Muscle of arm (tissue), 14 donors: ENCODE data around the gene ATP5PD. TPM values are rescaled to one million over a fixed set of nuclear protein-coding genes. Genes with fewer than 3 reads are reported as not detected.

Source experiments
- DNase-seq: peaks from one replicate; pipeline ENCODE4 v3.0.0-alpha.2; 2013
- long read RNA-seq, 11 donors: transcript quantifications; one replicate each; lab custom pipeline, GENCODE V29; 2026
- polyA plus RNA-seq, 12 donors: library from polyadenylated mRNA; unstranded; fragments of 120-200 nt; gene quantifications; one replicate each; pipeline ENCODE4 v1.2.1, GENCODE V29; 2013; ENCODE audit not compliant: insufficient read length in 12 of 12

Gene ATP5PD
- 100 to 1,000 TPM in 11 of 12 donors, not detected in 1; 181 to 277 (median 254) TPM for polyA plus RNA-seq
- long read RNA-seq, donor 1, transcript ATP5PD-201 (6 exons, 603 nt) = major isoform, 186 of 357 reads
- long read RNA-seq, donor 1, transcript ATP5PD-204 (2 exons, 2,191 nt) = minor isoform, 38 of 357 reads
- long read RNA-seq, donor 1, partial matches to known transcripts = 115 of 357 reads
- long read RNA-seq, donor 1, other reads (novel, unspliced or antisense) = 15 of 357 reads
- long read RNA-seq, donor 2, transcript ATP5PD-201 (6 exons, 603 nt) = major isoform, 159 of 264 reads
- long read RNA-seq, donor 2, transcript ATP5PD-204 (2 exons, 2,191 nt) = minor isoform, 18 of 264 reads
- long read RNA-seq, donor 2, partial matches to known transcripts = 68 of 264 reads
- long read RNA-seq, donor 2, other reads (novel, unspliced or antisense) = 13 of 264 reads
- long read RNA-seq, donor 3, transcript ATP5PD-201 (6 exons, 603 nt) = major isoform, 91 of 171 reads
- long read RNA-seq, donor 3, transcript ATP5PD-204 (2 exons, 2,191 nt) = minor isoform, 16 of 171 reads
- long read RNA-seq, donor 3, partial matches to known transcripts = 58 of 171 reads
- long read RNA-seq, donor 3, other reads (novel, unspliced or antisense) = 5 of 171 reads
- long read RNA-seq, donor 4, transcript ATP5PD-201 (6 exons, 603 nt) = major isoform, 64 of 126 reads
- long read RNA-seq, donor 4, transcript ATP5PD-204 (2 exons, 2,191 nt) = minor isoform, 6 of 126 reads
- long read RNA-seq, donor 4, partial matches to known transcripts = 53 of 126 reads
- long read RNA-seq, donor 4, other reads (novel, unspliced or antisense) = 0 of 126 reads
- long read RNA-seq, donor 5, transcript ATP5PD-204 (2 exons, 2,191 nt) = minor isoform, 11 of 262 reads
- long read RNA-seq, donor 5, transcript ATP5PD-201 (6 exons, 603 nt) = major isoform, 163 of 262 reads
- long read RNA-seq, donor 5, partial matches to known transcripts = 63 of 262 reads
- long read RNA-seq, donor 5, other reads (novel, unspliced or antisense) = 20 of 262 reads
- long read RNA-seq, donor 6, transcript ATP5PD-201 (6 exons, 603 nt) = major isoform, 94 of 190 reads
- long read RNA-seq, donor 6, transcript ATP5PD-204 (2 exons, 2,191 nt) = minor isoform, 5 of 190 reads
- long read RNA-seq, donor 6, partial matches to known transcripts = 78 of 190 reads
- long read RNA-seq, donor 6, other reads (novel, unspliced or antisense) = 8 of 190 reads
- long read RNA-seq, donor 7, transcript ATP5PD-204 (2 exons, 2,191 nt) = minor isoform, 9 of 142 reads
- long read RNA-seq, donor 7, transcript ATP5PD-201 (6 exons, 603 nt) = major isoform, 86 of 142 reads
- long read RNA-seq, donor 7, partial matches to known transcripts = 46 of 142 reads
- long read RNA-seq, donor 7, other reads (novel, unspliced or antisense) = 0 of 142 reads
- long read RNA-seq, donor 8, transcript ATP5PD-204 (2 exons, 2,191 nt) = minor isoform, 21 of 268 reads
- long read RNA-seq, donor 8, transcript ATP5PD-201 (6 exons, 603 nt) = major isoform, 175 of 268 reads
- long read RNA-seq, donor 8, partial matches to known transcripts = 59 of 268 reads
- long read RNA-seq, donor 8, other reads (novel, unspliced or antisense) = 10 of 268 reads
- long read RNA-seq, donor 9, transcript ATP5PD-204 (2 exons, 2,191 nt) = minor isoform, 9 of 129 reads
- long read RNA-seq, donor 9, transcript ATP5PD-201 (6 exons, 603 nt) = major isoform, 84 of 129 reads
- long read RNA-seq, donor 9, partial matches to known transcripts = 25 of 129 reads
- long read RNA-seq, donor 9, other reads (novel, unspliced or antisense) = 9 of 129 reads
- long read RNA-seq, donor 10, transcript ATP5PD-204 (2 exons, 2,191 nt) = minor isoform, 8 of 221 reads
- long read RNA-seq, donor 10, transcript ATP5PD-201 (6 exons, 603 nt) = major isoform, 141 of 221 reads
- long read RNA-seq, donor 10, partial matches to known transcripts = 56 of 221 reads
- long read RNA-seq, donor 10, other reads (novel, unspliced or antisense) = 13 of 221 reads
- long read RNA-seq, donor 11, transcript ATP5PD-204 (2 exons, 2,191 nt) = minor isoform, 17 of 237 reads
- long read RNA-seq, donor 11, transcript ATP5PD-201 (6 exons, 603 nt) = major isoform, 138 of 237 reads
- long read RNA-seq, donor 11, partial matches to known transcripts = 72 of 237 reads
- long read RNA-seq, donor 11, other reads (novel, unspliced or antisense) = 9 of 237 reads

- peak; percentile 98 for DNase-seq
Measured at GRCh38 chr17:75046407-75047289, at the start of gene ATP5PD, which contains the start of gene KCTD2. ATP5PD (minus strand) TSS chr17:75046969; CDS start chr17:75042650, 4,319 bp downstream. KCTD2 (plus strand) TSS chr17:75047225; CDS start chr17:75047251, 26 bp downstream.

- DNase-seq = no peak
Measured at GRCh38 chr17:75096082-75096625, 49.4 kb upstream of the ATP5PD start.

- no peak for DNase-seq
Measured at GRCh38 chr17:75094871-75095399, 48.2 kb upstream of the ATP5PD start.

- no peak for DNase-seq
Measured at GRCh38 chr17:75093548-75094158, 46.9 kb upstream of the ATP5PD start.

DNA sequence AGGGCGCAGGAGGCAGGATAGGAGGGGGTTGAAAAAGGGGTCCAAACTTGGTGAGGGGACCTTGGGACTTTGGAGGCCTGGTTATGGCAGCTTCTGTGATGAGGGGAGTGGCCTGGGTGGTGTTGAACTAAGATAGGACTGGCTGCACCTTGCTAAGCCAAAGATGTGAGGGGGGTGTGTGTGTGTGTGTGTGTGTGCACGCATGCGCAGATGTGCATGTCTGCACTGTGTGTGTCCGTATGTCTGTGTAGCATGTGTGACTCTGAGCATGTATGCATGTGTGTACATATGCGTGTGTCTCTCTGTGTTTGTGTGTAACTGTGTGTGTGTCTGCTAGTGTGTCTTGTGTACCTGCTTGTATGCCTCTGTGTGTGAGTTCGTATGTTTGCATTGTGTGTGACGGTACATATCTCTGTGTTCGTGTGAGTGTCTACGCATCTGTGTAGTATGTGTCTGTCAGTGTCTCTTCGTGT is 45.1 kb upstream of the ATP5PD start:
- DNase-seq = no peak

GRCh38 chr17:75090871-75091854 is 44.4 kb upstream of the ATP5PD start:
- DNase-seq = no peak

DNA sequence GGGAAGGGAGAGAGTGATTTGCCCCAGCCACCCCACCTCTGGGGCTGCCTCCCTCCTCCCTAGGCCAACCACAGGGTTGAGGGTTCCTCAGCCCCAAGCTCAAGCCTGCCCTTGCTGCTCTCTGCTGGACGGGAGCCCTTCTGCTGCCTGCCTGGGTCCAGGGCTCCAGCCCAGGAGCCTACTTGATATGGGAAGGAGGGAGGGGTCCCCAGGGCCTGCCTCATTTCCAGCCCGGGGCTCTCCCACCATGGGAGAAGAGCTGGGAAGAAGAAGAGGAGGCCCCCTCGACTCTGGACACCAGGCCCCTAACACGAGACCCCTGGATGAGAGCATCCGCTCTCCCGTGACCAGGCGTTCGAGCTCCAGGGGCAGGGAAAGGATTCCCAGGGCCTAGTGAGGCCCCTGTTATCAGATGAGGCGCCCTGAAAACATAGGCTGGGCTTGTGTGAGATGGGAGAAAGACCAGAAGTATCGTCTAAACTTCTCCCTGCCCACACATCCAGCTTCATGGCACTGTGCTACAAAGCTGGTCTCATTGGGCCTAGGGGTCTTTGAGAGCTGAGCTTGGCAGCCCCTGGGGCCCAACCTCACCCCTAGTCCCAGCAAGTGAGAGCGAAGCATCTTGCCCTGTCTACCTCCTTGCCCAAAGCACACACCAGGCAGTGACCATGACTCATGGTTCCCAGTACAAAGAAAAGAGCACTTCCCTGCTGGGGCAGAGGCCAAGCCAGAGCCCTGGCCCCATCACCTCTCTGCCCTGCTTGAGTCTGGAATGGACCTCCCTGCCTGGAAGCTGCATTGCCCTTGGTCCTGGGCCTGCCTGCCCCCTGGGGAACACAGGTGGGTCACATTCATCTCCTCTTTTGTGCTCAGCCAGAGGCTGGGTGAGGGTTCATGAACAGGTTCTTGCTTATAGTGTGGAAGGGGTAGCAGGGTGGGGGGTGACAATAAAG is 42.0 kb upstream of the ATP5PD start:
- no peak for DNase-seq

GRCh38 chr17:75087558-75088453 is 41.0 kb upstream of the ATP5PD start, which contains the start of gene SLC16A5:
SLC16A5 (plus strand) TSS chr17:75087954; CDS start chr17:75093637, 5,683 bp downstream.
- DNase-seq = peak; percentile 78

DNA sequence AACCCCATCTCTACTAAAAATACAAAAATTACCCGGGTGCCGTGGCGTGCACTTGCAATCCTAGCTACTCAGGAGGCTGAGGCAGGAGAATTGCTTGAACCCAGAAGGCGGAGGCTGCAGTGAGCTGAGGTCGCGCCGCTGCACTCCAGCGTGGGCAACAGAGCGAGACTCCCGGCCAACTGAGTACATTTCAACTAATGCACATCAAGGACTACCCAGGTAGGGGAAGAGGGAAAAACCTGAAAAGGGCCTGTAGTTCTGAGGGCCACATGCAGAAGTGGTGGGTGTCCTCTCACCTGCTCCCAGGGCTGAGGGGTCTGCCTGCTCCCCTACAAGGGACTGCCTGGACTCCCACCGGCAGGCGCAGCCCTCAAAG is 40.4 kb upstream of the ATP5PD start:
- no peak for DNase-seq

- no peak for DNase-seq
Measured at GRCh38 chr17:75086496-75087181, 39.9 kb upstream of the ATP5PD start.

DNA sequence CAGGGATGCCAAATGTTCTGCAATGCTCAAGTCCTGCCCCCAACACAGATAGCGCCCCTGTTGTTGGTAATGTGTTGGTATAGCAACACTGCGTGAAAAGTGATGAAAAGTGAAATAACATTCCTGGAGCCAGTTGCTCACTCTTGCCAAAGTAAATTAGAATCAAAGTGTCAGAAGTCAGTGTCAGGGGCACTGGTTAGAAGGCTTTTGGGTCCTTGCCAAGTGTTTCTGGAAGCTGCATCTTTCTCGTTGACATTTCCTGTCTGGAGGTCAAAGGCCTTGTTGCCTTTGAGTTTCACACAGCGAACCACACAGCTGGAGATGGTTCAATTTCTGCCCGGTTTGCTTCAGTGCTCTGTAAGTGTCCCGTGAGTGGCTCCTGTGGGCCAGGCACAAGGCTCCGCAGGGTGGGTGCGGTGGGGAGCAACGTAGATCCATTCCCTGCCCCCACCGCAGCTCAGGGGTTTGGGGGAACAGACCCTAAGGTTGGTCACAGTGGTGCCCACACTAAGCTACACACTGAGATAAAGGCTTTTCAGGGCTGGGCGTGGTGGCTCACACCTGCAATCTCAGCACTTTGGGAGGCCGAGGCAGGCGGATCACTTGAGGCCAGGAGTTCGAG is 37.4 kb upstream of the ATP5PD start:
- no peak for DNase-seq

DNA sequence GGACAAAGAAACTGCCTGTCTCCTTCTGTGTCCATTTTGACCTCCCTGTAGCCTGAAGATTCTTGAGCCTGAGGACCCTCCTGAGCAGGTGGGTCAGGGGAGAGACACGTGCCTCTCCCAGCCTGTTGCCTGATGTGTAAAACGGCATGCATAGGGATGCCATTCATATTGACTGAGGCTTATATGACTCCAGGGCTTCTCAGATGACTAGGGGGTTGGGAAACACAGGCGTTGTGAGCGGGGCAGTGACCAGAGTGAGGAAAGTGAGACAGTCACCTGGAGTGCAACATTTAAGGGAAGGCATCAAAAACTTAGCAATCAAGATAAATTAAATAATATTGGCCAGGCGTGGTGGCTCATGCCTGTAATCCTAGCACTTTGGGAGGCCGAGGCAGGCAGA is 35.9 kb upstream of the ATP5PD start:
- no peak for DNase-seq
